HepG2 (cell line): Measurements from ENCODE around the gene PRMT5. TPM values are rescaled to one million over a fixed set of nuclear protein-coding genes. Genes with fewer than 3 reads are reported as not detected.

Experiments
- ATF7 ChIP-seq, 2 experiments: fragments of 450-650 bp in 1 of 2; sonication (generic) in 1 of 2; formaldehyde crosslinking in 1 of 2; IDR thresholded peaks; 2 replicates each; pipeline versions ENCODE4 v1.4.0 to v1.6.1; 2016 to 2020; ENCODE audit warnings: antibody characterized with exemption in 1 of 2, mild to moderate bottlenecking in 1 of 2, missing genetic modification reagents in 1 of 2
- ELF3 ChIP-seq: IDR thresholded peaks from 2 replicates; pipeline ENCODE4 v1.6.1; 2016; ENCODE audit warnings: missing genetic modification reagents, missing compliant biosample characterization
- HMG20A ChIP-seq: IDR thresholded peaks from 2 replicates; pipeline ENCODE4 v1.6.1; 2016; ENCODE audit warnings: borderline replicate concordance
- KLF9 ChIP-seq: IDR thresholded peaks from 2 replicates; pipeline ENCODE4 v1.6.1; 2016; ENCODE audit warnings: low read depth
- NR2F6 ChIP-seq, 2 experiments: IDR thresholded peaks; 2 replicates each; pipeline ENCODE4 v1.6.1; 2016; ENCODE audit warnings: antibody characterized with exemption in 1 of 2, mild to moderate bottlenecking in 1 of 2
- RFXANK ChIP-seq: IDR thresholded peaks from 2 replicates; pipeline ENCODE4 v1.6.1; 2016
- SOX5 ChIP-seq: IDR thresholded peaks from 2 replicates; pipeline ENCODE4 v1.6.1; 2016; ENCODE audit warnings: borderline replicate concordance
- ZNF143 ChIP-seq: sonication (generic); formaldehyde crosslinking; IDR thresholded peaks from 2 replicates; pipeline ENCODE4 v1.4.0; 2020; ENCODE audit warnings: missing genetic modification reagents
- ZNF234 ChIP-seq: sonication (generic); formaldehyde crosslinking; conservative IDR thresholded peaks from 2 replicates; pipeline ENCODE4 v1.5.1; 2020; ENCODE audit warnings: mild to moderate bottlenecking, missing genetic modification reagents
- ZNF3 ChIP-seq: IDR thresholded peaks from 2 replicates; pipeline ENCODE4 v1.7.0; 2017; ENCODE audit warnings: inconsistent platforms
- ZNF572 ChIP-seq: sonication (generic); formaldehyde crosslinking; IDR thresholded peaks from 2 replicates; pipeline ENCODE4 v1.5.1; 2020; ENCODE audit warnings: mild to moderate bottlenecking, missing genetic modification reagents
- ZNF609 ChIP-seq: sonication (generic); formaldehyde crosslinking; IDR thresholded peaks from 2 replicates; pipeline ENCODE4 v1.4.0; 2020; ENCODE audit warnings: mild to moderate bottlenecking, missing genetic modification reagents, borderline replicate concordance
- polyA plus RNA-seq, 8 experiments: library from polyadenylated mRNA; depleted of rRNA in 3 of 8; stranded (reverse) in 7 of 8; unstranded in 1 of 8; fragments of >200 nt; fragmentation: Illumina TruSeq in 4 of 8; extraction: Trizol in 4 of 8; gene quantifications; 2 replicates each; pipeline versions ENCODE4 v1.2.1 to v1.2.3, GENCODE V29; 2011 to 2016; ENCODE audit warnings: low read depth in 4 of 8, missing spikeins in 1 of 8, mixed read lengths in 1 of 8; ENCODE audit not compliant: insufficient read depth in 1 of 8
- total RNA-seq, 5 experiments: library from RNA; depleted of rRNA; stranded (reverse); fragments of >200 nt; fragmentation: Illumina TruSeq; extraction: Trizol; gene quantifications; 2 replicates each; pipeline ENCODE4 v1.2.3, GENCODE V29; 2016; ENCODE audit warnings: low read depth in 1 of 5
- TF ChIP-seq, protein P1 (sequence below): sonication (generic); formaldehyde crosslinking; IDR thresholded peaks from 2 replicates; pipeline ENCODE4 v1.4.0; 2020; ENCODE audit warnings: mild to moderate bottlenecking, missing genetic modification reagents
- TF ChIP-seq, protein P2 (sequence below): sonication (generic); formaldehyde crosslinking; IDR thresholded peaks from 2 replicates; pipeline ENCODE4 v1.5.1; 2020; ENCODE audit warnings: mild to moderate bottlenecking, moderate library complexity, missing genetic modification reagents

The PRMT5 gene
- total and polyA plus RNA-seq, 2 of the 13 experiments (the other 11 are each of a cell fraction or from before 2014, with no cell fraction given): 210 to 354 TPM

DNA sequence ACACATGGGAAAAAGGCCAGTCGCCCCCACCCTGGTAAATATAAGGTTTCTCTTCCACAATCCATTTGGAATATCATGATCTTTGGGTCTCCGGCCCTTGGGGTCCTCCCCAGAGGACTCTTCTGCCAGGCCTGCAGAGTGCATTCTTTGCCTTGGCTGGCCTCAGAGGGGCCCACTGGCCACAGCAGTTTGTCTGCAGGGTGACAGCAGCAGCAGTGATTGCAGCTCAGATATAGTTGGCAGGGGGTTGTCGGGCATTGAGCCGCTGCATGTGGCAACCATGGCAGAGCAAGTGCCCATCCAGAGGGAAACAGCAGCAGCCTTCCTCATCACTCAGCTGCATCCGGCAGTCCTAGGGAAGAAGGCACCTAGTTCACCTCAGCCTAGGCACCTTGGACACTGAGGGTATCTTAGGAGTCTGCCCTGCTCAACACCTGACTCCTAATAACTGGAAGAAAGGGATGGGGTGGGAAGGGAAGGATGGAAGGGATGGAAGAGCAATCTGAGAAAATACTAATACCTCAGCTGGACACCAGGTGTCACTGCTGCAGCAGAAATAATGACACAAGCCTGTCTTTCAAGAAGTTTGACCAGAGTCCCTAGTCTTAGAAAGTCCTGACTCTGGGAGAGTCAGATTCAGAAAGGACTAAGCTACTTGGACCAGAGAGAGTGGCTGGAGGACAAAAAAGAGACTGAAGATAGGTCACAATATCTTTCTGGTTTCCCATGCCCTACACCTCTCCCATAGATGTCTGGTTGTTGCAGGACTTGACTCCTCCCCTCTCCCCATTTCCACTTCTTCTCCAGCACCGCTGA, 44.2 kb upstream of the PRMT5 start (continued):
- peak; percentile 20; the same call in 1 of the 2 replicates for TF ChIP-seq ZNF609 (CRISPR knock-in tag)
- TF ChIP-seq, protein P1, sequence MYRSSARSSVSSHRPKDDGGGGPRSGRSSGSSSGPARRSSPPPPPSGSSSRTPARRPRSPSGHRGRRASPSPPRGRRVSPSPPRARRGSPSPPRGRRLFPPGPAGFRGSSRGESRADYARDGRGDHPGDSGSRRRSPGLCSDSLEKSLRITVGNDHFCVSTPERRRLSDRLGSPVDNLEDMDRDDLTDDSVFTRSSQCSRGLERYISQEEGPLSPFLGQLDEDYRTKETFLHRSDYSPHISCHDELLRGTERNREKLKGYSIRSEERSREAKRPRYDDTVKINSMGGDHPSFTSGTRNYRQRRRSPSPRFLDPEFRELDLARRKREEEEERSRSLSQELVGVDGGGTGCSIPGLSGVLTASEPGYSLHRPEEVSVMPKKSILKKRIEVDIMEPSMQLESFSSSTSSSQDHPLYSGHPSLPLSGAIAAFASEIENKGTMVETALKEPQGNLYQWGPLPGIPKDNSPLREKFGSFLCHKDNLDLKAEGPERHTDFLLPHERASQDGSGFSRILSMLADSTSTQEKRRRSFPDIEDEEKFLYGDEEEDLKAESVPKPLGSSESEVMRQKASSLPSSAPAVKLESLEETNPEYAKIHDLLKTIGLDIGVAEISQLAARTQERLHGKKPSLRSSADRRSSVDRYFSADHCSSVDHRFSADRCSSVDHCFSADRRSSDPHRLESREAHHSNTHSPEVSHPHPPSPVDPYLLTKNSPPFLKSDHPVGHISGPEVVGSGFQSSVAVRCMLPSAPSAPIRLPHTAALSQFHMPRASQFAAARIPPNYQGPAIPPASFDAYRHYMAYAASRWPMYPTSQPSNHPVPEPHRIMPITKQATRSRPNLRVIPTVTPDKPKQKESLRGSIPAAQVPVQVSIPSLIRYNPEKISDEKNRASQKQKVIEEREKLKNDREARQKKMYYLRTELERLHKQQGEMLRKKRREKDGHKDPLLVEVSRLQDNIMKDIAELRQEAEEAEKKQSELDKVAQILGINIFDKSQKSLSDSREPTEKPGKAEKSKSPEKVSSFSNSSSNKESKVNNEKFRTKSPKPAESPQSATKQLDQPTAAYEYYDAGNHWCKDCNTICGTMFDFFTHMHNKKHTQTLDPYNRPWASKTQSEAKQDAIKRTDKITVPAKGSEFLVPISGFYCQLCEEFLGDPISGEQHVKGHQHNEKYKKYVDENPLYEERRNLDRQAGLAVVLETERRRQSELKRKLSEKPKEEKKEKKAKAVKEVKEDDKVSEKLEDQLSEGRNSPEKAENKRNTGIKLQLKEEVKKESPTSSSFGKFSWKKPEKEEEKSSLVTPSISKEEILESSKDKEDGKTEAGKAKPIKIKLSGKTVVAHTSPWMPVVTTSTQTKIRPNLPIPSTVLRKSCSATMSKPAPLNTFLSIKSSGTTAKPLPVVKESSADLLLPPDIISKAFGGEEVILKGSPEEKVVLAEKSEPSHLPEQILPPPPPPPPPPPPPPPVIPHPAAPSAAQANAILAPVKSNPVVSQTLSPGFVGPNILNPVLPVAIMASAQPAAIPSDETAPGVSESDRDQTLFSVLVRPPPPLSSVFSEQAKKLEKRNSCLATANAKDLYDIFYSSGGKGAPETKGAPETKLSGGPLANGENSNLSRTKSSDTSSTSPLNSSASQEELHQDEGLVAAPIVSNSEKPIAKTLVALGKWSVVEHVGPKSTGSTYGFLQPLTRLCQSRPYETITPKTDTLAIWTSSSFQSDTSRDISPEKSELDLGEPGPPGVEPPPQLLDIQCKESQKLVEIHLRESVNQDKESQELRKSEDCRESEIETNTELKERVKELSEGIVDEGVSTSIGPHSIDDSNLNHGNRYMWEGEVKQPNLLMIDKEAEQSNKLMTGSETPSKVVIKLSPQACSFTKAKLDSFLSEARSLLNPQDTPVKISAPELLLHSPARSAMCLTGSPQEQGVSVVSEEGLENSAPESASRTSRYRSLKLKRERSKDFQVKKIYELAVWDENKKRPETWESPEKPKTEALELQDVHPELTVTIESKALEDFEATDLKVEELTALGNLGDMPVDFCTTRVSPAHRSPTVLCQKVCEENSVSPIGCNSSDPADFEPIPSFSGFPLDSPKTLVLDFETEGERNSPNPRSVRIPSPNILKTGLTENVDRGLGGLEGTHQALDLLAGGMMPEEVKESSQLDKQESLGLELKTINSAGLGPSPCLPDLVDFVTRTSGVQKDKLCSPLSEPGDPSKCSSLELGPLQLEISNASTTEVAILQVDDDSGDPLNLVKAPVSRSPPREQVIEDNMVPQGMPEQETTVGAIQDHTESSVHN (CRISPR knock-in tag): 0 out of 2 replicates have a peak, but pooled peaks have one; percentile 26
- peak; percentile 53 for TF ChIP-seq ELF3
- TF ChIP-seq ZNF3: no peak
- TF ChIP-seq ZNF143 (CRISPR knock-in tag): no peak
- peak; percentile 32; the same call in 1 of the 2 replicates for TF ChIP-seq SOX5 (CRISPR knock-in tag)
- peak; percentile 79; the same call in 1 of the 2 replicates for TF ChIP-seq KLF9 (CRISPR knock-in tag)
- TF ChIP-seq NR2F6 (IDR thresholded peaks at IDR 0.05): no peak
- 0 out of 2 replicates have a peak, but pooled peaks have one; percentile 43 for TF ChIP-seq NR2F6 (CRISPR knock-in tag; IDR thresholded peaks at IDR 0.05)
- TF ChIP-seq HMG20A (CRISPR knock-in tag): no peak
- no peak for TF ChIP-seq ZNF234
- TF ChIP-seq ZNF572: no peak
- no peak for TF ChIP-seq ATF7 (IDR thresholded peaks at IDR 0.05)
- peak; percentile 5; the same call in 1 of the 2 replicates for TF ChIP-seq ATF7 (CRISPR knock-in tag; IDR thresholded peaks at IDR 0.05)
- TF ChIP-seq RFXANK (CRISPR knock-in tag): peak; percentile 83; the same call in 1 of the 2 replicates
- TF ChIP-seq, protein P2, sequence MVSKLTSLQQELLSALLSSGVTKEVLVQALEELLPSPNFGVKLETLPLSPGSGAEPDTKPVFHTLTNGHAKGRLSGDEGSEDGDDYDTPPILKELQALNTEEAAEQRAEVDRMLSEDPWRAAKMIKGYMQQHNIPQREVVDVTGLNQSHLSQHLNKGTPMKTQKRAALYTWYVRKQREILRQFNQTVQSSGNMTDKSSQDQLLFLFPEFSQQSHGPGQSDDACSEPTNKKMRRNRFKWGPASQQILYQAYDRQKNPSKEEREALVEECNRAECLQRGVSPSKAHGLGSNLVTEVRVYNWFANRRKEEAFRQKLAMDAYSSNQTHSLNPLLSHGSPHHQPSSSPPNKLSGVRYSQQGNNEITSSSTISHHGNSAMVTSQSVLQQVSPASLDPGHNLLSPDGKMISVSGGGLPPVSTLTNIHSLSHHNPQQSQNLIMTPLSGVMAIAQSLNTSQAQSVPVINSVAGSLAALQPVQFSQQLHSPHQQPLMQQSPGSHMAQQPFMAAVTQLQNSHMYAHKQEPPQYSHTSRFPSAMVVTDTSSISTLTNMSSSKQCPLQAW (CRISPR knock-in tag): no peak
